GM18520 (cell line): ENCODE results near the gene ANKIB1.
A peak's percentile ranks its signal among the peaks of the same experiment; 100 is the strongest.

Experiments
- ATAC-seq: cut with Tn5 transposase; IDR thresholded peaks from one replicate; pipeline ENCODE4 v1.9.1; 2021; ENCODE audit not compliant: unreplicated experiment

Gene ANKIB1

GRCh38 chr7:92266415-92267241, 20.9 kb downstream of the ANKIB1 start:
- no peak for ATAC-seq

GRCh38 chr7:92268921-92269320, 23.1 kb downstream of the ANKIB1 start:
- no peak for ATAC-seq

DNA sequence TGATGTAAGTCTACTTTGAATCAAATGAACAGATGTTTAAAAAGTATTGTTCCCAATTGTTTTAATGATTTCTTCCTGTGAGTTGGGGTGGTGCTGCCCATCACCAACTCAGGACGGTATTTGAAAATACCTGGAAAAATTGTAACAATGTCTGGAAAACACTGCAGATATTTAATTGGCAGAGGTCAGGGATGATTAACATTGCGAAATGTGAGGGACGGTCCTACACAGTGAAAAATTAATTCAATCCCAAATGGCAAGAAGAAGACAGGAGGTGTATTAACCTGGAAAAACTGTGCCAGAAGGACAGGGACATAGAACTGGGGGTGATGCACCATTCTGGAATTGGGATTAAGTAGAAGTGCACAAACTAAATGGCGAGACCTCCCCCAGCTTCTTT, 29.6 kb downstream of the ANKIB1 start:
- no peak for ATAC-seq

- ATAC-seq, result peak; percentile 67
Observed at GRCh38 chr7:92276460-92276864, 30.7 kb downstream of the ANKIB1 start.

GRCh38 chr7:92279396-92280031, 33.7 kb downstream of the ANKIB1 start:
- ATAC-seq, result no peak

DNA sequence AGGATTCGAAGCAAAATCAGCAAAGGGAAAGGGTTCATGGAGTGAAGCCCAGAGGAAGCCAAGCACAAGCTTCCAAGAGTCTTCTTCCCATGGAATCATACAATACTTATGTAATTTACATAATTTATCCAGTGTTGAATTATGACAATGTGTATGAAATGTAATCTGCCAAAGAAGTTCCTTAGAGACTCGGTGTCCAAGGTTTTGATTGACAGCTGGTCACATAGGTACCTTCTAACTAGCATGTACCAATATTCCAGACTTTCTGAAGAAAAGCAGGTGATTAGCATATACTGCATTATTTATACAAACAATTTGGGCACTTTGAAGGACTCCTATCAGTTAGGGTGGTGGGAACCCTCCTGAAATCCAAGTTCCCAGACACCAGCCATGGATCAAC, 35.3 kb downstream of the ANKIB1 start:
- ATAC-seq, result no peak

DNA sequence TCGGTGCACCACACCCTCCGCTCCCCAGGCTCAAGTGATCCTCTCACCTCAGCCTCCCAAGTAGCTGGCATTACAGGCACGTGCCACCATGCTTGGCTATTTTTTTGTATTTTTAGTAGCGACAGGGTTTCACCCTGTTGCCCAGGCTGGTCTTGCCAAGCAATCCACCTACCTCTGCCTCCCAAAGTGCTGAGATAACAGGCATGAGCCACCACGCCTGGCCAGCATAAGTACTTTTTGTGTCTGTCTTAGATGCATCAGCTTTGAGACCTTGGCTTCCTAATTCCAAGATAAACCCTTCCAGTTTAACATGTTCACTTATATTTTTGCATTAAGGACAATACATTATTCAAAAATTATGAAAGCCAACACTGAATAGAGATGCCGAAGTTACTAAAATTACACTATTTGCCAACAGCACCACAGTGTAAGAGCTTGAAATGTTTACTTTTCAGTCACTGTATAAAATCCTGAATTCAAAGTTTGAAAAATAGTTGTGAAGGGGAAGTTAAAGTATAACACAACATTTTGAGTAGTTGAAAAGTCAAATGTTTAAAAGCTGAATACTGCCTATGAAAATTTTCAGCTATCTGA, 36.5 kb downstream of the ANKIB1 start:
- no peak for ATAC-seq

DNA sequence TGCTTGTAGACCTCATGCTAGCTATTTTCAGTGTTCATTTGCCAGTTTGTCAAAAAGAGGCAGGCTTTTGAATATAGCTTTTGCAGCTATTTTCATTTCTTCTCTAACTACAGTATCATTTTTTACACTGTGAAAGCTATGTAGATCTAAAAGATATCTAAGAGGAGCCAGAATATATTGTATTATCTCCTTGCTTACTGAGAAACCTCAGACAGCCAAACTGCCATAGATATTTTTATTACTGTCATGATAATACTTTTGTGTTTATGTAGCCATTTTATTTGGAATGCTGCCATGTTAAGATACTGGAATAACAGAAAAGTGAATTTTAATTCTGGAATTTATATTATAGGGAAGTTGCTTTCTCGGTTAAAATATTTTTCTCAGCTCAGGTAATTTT, 37.2 kb downstream of the ANKIB1 start:
- no peak for ATAC-seq

GRCh38 chr7:92289321-92289720, 43.5 kb downstream of the ANKIB1 start:
- no peak for ATAC-seq

DNA sequence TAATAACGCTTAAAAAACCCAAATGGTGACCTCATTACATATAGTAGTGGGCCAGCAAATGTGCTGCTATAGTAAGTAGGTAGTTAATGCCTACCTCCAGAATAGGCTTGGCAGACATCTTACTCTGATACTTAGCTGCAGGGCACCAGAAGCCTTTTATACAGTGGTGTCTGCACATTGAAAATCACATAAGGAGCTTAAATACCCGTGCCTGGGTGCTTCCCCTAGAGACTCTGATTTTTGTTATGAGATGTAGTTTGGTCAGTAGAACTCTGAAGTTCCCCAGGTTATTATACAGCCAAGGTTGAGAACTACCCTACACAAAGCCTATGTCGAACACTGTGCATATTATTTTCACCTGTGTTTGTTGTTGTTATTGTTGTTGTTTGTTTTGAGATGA, 47.2 kb downstream of the ANKIB1 start:
- no peak for ATAC-seq

DNA sequence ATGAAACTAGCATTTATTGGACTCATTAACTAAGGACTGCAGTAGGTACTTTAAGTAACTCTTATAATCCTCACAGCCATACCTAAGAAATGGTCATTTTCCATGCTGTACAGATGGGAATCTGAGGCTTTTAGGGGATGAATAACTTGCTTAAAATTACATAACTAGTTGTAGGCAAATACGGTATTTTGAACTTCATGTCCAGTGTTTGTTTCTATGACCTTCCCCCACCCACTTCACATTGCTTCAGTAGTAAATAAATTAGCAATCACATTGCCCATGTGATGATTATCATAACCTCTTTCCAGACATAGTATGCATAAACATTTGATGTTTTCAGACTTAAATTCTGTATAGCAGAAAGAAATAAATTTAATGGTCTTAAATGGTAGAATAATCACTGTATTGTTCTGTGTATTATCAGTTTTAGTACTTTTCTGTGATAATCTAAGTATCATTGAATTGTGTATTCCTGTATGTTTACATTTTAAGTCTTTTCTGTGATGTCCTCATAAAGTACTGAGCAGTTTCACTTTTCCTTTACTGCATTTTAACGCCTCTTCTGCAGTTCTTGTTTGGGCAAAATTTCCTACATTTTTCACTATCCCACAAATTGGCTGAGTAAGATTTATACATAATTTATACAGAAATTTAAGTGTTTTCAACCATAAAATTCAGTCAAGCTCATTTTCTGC, 48.3 kb downstream of the ANKIB1 start:
- no peak for ATAC-seq

- ATAC-seq, result no peak
Observed at GRCh38 chr7:92295391-92295790, 49.6 kb downstream of the ANKIB1 start.

DNA sequence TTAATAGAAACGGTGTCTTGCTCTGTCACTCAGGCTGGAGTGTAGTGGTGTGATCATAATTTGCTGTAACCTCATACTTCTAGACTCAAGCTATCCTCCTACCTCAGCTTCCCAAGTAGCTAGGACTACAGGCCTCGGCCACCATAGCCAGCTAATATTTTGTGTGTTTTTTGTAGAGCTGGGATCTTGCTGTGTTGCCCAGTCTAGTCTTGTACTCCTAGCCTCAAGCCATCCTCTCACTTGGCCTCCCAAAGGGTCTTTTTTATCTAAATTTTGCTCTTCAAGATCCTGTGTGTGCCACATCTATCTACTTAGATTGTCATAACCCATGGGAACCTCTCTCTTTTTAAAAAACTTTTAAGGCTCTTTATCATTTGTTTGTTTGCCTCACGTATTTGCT, 50.5 kb downstream of the ANKIB1 start:
- ATAC-seq, result no peak

DNA sequence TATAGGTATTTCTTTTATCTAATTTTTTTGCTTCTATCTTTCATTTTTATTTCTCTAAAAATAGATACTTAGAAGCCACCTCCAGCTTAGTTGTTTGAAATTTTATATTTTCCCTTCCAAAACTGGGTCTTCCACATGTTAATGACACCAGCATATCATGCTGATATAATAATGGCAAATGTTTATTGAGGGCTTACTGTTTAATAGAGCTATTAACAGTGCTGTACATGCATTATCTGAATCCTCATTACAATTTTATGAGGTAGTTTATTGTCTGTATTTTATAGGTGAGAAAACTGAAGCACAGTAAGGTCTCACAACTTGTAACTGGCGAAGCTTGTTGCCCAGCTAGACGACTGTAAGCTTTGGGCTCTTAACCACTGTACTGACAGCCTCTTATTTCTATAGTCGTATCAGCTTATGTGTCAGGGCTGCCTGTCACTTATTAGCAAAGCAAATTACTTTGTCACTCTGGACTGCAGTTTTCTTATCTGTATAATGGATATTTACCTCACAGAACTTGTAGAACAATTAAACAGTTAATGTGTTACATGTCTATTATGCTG, 51.2 kb downstream of the ANKIB1 start:
- ATAC-seq, result no peak

GRCh38 chr7:92297736-92298135, 52.0 kb downstream of the ANKIB1 start:
- no peak for ATAC-seq

DNA sequence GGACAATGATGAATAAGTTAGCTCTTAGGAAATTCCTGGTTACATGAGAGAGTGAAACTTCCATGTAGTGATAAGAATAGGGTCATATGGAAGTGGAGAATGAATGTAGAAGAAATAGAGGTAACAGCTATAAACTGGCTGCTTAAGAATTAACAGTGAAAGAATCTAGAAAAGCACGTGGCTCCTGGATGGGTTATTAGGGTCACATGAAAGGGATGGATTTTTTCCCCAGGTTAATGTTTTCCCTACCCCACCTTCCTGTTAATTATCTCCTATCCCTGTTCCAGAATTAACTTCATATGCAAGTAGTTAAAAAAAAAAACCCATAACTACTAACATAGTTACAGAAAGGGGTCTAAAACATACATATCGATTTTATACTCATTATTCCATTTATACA, 58.0 kb downstream of the ANKIB1 start:
- ATAC-seq, result no peak

GRCh38 chr7:92304406-92304893, 58.7 kb downstream of the ANKIB1 start:
- ATAC-seq, result no peak

DNA sequence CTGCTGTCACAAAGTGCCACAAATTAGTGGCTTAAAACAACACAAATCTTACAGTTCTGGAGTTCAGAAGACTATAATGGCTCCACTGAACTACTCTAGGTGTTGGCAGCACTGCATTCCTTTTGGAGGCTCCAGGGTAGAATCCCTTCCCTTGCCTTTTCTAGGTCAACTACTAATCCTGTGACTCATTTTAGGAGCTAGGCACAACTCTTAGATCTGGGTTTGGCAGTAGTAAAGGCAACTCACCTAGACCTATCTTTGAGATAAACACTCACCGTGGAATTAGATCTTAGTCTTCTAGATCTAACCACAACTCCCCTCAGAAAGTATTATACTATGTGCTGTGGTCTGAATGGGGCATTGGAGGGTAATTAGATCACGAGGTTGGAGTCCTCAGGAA, 60.4 kb downstream of the ANKIB1 start:
- no peak for ATAC-seq

GRCh38 chr7:92313055-92313454, 67.3 kb downstream of the ANKIB1 start:
- ATAC-seq, result no peak

- no peak for ATAC-seq
Observed at GRCh38 chr7:92319243-92319642, 73.5 kb downstream of the ANKIB1 start.

GRCh38 chr7:92325173-92325572, 79.4 kb downstream of the ANKIB1 start:
- no peak for ATAC-seq
